Tibial artery (tissue), 4 donors: ENCODE measurements around the gene COL21A1.

ENCODE experiments used
- DNase-seq, 2 donors: peaks; one replicate each; pipeline ENCODE4 v3.0.0-alpha.2; 2019
- H3K27ac ChIP-seq, 2 donors: fragments of 200-600 bp; sonication (generic) in 1 of 2; 1 replicate in 1 of 2; 2 replicates in 1 of 2; pipeline ENCODE4 v1.5.1; 2018 to 2019; ENCODE audit warnings: mild to moderate bottlenecking in 1 of 2
- H3K27me3 ChIP-seq, 2 donors: fragments of 200-600 bp; sonication (generic) in 1 of 2; one replicate each; pipeline versions ENCODE4 v1.5.1 to v1.6.0; 2016 to 2019
- H3K36me3 ChIP-seq, 3 donors: fragments of 200-600 bp; sonication (generic) in 2 of 3; one replicate each; pipeline ENCODE4 v1.5.1; 2016 to 2019; ENCODE audit warnings: mild to moderate bottlenecking in 2 of 3
- H3K4me1 ChIP-seq, 4 donors: fragments of 200-600 bp; sonication (generic) in 2 of 4; 1 replicate in 3 of 4; 2 replicates in 1 of 4; pipeline ENCODE4 v1.5.1; 2016 to 2019
- H3K4me3 ChIP-seq, 2 donors: fragments of 200-600 bp; sonication (generic) in 1 of 2; 1 replicate in 1 of 2; 2 replicates in 1 of 2; pipeline ENCODE4 v1.5.1; 2018 to 2019; ENCODE audit warnings: mild to moderate bottlenecking in 2 of 2
- H3K9me3 ChIP-seq, 3 donors: fragments of 200-600 bp; sonication (generic) in 1 of 3; one replicate each; pipeline ENCODE4 v1.5.1; 2016 to 2019
- intact Hi-C: fragments of 100-400 bp; cut with DNase I; formaldehyde crosslinking; loops from one replicate; pipeline ENCODE4 v1.15.0; 2023; ENCODE audit warnings: low total_unique reads
- TF ChIP-seq, protein P1 (sequence below), 2 experiments: fragments of 200-600 bp in 1 of 2; fragments of 450-650 bp in 1 of 2; IDR thresholded peaks; one replicate each; pipeline ENCODE4 v1.5.1; 2017 to 2019; ENCODE audit warnings: antibody characterized with exemption in 2 of 2, mild to moderate bottlenecking in 1 of 2, moderate library complexity in 1 of 2

Gene COL21A1

GRCh38 chr6:56162081-56162480 is 85.3 kb downstream of the COL21A1 start:
- DNase-seq, result no peak
- H3K4me1 ChIP-seq, result no peaks in the 10 kb centered on the region
- TF ChIP-seq, protein P1, sequence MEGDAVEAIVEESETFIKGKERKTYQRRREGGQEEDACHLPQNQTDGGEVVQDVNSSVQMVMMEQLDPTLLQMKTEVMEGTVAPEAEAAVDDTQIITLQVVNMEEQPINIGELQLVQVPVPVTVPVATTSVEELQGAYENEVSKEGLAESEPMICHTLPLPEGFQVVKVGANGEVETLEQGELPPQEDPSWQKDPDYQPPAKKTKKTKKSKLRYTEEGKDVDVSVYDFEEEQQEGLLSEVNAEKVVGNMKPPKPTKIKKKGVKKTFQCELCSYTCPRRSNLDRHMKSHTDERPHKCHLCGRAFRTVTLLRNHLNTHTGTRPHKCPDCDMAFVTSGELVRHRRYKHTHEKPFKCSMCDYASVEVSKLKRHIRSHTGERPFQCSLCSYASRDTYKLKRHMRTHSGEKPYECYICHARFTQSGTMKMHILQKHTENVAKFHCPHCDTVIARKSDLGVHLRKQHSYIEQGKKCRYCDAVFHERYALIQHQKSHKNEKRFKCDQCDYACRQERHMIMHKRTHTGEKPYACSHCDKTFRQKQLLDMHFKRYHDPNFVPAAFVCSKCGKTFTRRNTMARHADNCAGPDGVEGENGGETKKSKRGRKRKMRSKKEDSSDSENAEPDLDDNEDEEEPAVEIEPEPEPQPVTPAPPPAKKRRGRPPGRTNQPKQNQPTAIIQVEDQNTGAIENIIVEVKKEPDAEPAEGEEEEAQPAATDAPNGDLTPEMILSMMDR (IDR thresholded peaks at IDR 0.05), result no peak
- no peaks in the 10 kb centered on the region for H3K27me3 ChIP-seq
- H3K36me3 ChIP-seq, result peaks cover 0 to 11% (median 0%) of the 10 kb centered on the region in 3 donors
- no peak overlapping the region for H3K27ac ChIP-seq
- intact Hi-C loops, result no loop called here
- H3K9me3 ChIP-seq, result no peaks in the 10 kb centered on the region
- no peak overlapping the region for H3K4me3 ChIP-seq

- H3K27ac ChIP-seq, result no peak overlapping the region
- H3K27me3 ChIP-seq, result no peaks in the 10 kb centered on the region
- intact Hi-C loops, result no loop called here
- no peaks in the 10 kb centered on the region for H3K4me1 ChIP-seq
- no peaks in the 10 kb centered on the region for H3K9me3 ChIP-seq
- H3K4me3 ChIP-seq, result no peak overlapping the region
- peaks cover 0 to 7% (median 0%) of the 10 kb centered on the region in 3 donors for H3K36me3 ChIP-seq
- TF ChIP-seq, protein P1 (IDR thresholded peaks at IDR 0.05), result no peak
- no peak for DNase-seq
Observed at GRCh38 chr6:56160489-56160888, 86.9 kb downstream of the COL21A1 start.

- intact Hi-C loops, result no loop called here
- DNase-seq, result no peak
- peaks cover 0 to 11% (median 8%) of the 10 kb centered on the region in 3 donors for H3K9me3 ChIP-seq
- H3K4me1 ChIP-seq, result no peaks in the 10 kb centered on the region
- no peaks in the 10 kb centered on the region for H3K27me3 ChIP-seq
- H3K36me3 ChIP-seq, result peaks cover 0 to 13% (median 0%) of the 10 kb centered on the region in 3 donors
- no peak overlapping the region for H3K27ac ChIP-seq
- TF ChIP-seq, protein P1 (IDR thresholded peaks at IDR 0.05), result no peak
- H3K4me3 ChIP-seq, result no peak overlapping the region
Observed at GRCh38 chr6:56158571-56158970, 88.8 kb downstream of the COL21A1 start.

DNA sequence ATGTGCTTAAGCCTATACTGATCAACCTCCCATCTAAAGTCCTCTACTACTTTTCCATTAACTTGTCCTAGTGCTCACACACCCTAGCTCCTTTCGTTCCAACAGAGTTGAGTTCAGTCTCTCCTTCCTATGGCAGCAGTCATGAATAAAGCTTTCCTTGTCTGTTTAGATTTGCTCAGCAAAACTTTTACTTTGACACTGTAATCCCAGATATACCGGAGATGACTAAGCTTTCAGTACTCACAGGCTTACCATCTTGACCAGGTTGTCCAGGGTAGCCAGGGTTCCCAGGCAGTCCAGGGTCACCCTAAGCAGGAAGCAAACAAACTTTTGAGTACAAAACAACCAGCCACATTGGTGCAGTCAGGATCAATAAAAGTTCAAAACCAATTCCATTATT is 90.7 kb downstream of the COL21A1 start:
- no peak for DNase-seq
- TF ChIP-seq, protein P1 (IDR thresholded peaks at IDR 0.05), result no peak
- peaks cover 0 to 11% (median 11%) of the 10 kb centered on the region in 3 donors for H3K9me3 ChIP-seq
- H3K4me1 ChIP-seq, result no peaks in the 10 kb centered on the region
- no peak overlapping the region for H3K27ac ChIP-seq
- peaks cover 0 to 8% (median 0%) of the 10 kb centered on the region in 3 donors for H3K36me3 ChIP-seq
- H3K4me3 ChIP-seq, result no peak overlapping the region
- H3K27me3 ChIP-seq, result no peaks in the 10 kb centered on the region
- intact Hi-C loops, result no loop called here

DNA sequence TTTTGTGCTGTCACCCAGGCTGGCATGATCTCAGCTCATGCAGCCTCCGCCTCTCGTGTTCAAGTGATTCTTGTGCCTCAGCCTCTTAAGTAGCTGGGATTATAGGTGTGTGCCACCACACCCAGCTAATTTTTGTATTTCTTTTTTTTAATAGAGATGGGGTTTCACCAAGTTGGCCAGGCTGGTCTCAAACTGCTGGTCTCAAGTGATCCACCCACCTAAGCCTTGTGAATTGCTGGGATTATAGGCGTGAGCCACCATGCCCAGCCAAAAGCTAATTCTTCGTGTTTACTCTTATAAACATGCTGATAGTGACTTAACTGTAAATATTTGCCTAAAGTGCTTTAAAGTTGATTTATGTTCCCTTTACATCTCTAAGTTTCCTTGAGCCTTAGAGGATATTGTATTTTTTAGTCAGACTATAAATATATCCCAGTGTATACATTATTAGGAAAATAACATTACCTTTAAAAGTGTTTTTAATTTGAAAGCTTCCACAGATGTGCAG is 91.7 kb downstream of the COL21A1 start:
- Histone ChIP-seq H3K4me1 (no peaks in the 10 kb centered on the region), H3K36me3 (peaks cover 0 to 8% (median 0%) of the 10 kb centered on the region in 3 donors), H3K27ac (no peak overlapping the region), H3K9me3 (peaks cover 0 to 11% (median 11%) of the 10 kb centered on the region in 3 donors), H3K4me3 (no peak overlapping the region), H3K27me3 (no peaks in the 10 kb centered on the region)
- TF ChIP-seq, protein P1 (IDR thresholded peaks at IDR 0.05), result no peak
- intact Hi-C loops, result no loop called here
- DNase-seq, result no peak

DNA sequence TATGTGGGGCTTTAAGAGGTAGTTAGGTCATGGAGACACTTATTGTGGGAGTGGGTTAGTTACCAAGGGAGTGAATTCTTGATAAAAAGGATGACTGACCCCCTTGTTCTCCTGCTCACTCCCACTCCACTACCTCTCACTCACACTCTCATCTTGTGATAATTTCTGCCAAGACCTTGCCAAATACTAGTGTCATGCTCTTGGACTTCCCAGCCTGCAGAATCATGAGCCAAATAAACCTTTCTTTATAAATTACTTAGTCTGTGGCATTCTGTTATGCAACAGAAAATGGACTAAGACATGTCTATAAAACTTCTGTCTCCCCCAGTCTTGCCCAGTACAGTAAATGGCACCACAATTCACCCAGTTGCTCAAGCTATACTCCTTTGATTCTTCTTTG is 93.3 kb downstream of the COL21A1 start:
- TF ChIP-seq, protein P1 (IDR thresholded peaks at IDR 0.05), result no peak
- no peak overlapping the region for H3K4me3 ChIP-seq
- peaks cover 0 to 8% (median 0%) of the 10 kb centered on the region in 3 donors for H3K36me3 ChIP-seq
- intact Hi-C loops, result no loop called here
- no peaks in the 10 kb centered on the region for H3K4me1 ChIP-seq
- no peak overlapping the region for H3K27ac ChIP-seq
- no peak for DNase-seq
- peaks cover 0 to 11% (median 11%) of the 10 kb centered on the region in 3 donors for H3K9me3 ChIP-seq
- no peaks in the 10 kb centered on the region for H3K27me3 ChIP-seq
